T-helper 2 cell treated with Interferon-gamma antibody and Interleukin-4, amounts not matched to agents 5 μg/mL and 100 μg/mL, for 36 hours (primary cell): ENCODE measurements around the gene MTR.

Source experiments
- DNase-seq: peaks from one replicate; pipeline ENCODE4 v3.0.0; 2021; ENCODE audit warnings: low spot score
- H3K27ac Mint-ChIP-seq: one replicate; pipeline ENCODE4 v1.8.0; 2021; ENCODE audit warnings: mild to moderate bottlenecking, mixed read lengths
- H3K27me3 Mint-ChIP-seq: one replicate; pipeline ENCODE4 v1.8.0; 2021; ENCODE audit warnings: low read depth, mixed read lengths
- H3K36me3 Mint-ChIP-seq: one replicate; pipeline ENCODE4 v1.8.0; 2021; ENCODE audit warnings: low read depth, mixed read lengths
- H3K4me1 Mint-ChIP-seq: one replicate; pipeline ENCODE4 v1.8.0; 2021; ENCODE audit warnings: low read depth, mixed read lengths
- H3K4me3 Mint-ChIP-seq: one replicate; pipeline ENCODE4 v1.8.0; 2022; ENCODE audit warnings: mild to moderate bottlenecking, moderate library complexity, mixed read lengths
- H3K9me3 Mint-ChIP-seq: one replicate; pipeline ENCODE4 v1.8.0; 2021; ENCODE audit warnings: mixed read lengths

The MTR gene

DNA sequence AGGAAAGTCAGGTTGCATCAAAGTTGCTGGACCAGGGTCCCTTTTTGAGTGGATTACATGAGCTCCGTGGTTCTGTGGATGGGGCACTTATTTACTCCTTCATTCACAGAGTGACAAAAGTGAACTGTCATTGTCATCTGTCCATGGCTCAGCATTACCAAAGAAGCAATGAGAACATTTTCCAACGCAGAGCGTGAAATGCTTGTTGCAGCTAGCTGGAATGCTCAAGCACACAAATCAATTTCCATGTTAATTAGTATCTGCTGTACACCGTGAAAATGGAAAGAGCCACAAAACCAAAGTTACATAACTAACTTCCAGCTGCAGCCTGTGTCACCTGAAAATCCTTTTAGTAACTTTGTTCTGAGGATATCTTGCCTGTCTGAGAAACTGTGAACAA, 130.3 kb downstream of the MTR start:
- Mint-ChIP-seq H3K9me3 (peaks cover 5% of the 10 kb centered on the region), H3K27ac (no peak overlapping the region), H3K36me3 (no peaks in the 10 kb centered on the region), H3K27me3 (no peaks in the 10 kb centered on the region), H3K4me1 (no peaks in the 10 kb centered on the region), H3K4me3 (no peak overlapping the region)
- DNase-seq = no peak

DNA sequence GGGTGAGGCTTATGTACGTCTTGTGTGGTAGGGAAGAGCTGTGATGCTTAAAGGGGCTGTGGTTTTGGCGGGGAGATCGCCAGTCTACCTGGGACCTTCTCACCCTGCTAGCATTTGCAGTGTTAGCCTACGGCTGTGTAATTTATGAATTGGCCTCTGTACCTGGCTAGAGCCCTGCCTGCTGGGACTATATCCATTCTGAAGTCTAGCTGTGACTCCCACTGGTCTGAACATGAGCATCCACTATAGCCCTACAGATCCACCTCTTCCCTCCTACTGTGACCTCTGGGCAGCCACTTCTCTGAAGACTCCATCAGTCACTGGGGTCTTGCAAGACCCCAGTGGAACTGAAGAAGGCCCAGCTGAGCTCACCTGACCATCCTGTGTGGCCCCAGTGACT, 135.4 kb downstream of the MTR start:
- DNase-seq = no peak
- no peaks in the 10 kb centered on the region for H3K9me3 Mint-ChIP-seq
- H3K4me3 Mint-ChIP-seq = no peak overlapping the region
- H3K27me3 Mint-ChIP-seq = no peaks in the 10 kb centered on the region
- no peak overlapping the region for H3K27ac Mint-ChIP-seq
- H3K4me1 Mint-ChIP-seq = no peaks in the 10 kb centered on the region
- H3K36me3 Mint-ChIP-seq = no peaks in the 10 kb centered on the region

DNA sequence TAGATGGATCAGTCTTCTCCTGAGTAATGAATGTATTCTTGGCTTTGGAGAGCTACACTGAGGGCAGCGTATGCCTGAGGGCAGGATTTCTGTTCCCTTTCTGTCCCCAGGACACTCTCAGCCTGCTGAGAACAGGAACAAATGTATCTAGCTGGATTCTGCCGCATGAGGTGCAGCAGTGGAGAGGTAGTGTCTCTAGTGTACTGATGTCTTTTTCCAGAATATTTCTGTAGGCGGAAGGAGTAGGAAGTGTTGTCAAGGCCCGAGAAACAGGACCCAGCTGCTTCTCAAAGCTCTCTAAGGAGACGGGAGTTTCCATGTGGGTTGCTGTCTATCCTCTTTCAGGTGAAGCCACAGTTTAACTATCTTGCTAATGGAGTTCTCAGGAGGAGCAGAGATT, 143.7 kb downstream of the MTR start:
- no peaks in the 10 kb centered on the region for H3K4me1 Mint-ChIP-seq

GRCh38 chr1:236942431-236942830, 147.3 kb downstream of the MTR start:
- H3K9me3 Mint-ChIP-seq = no peaks in the 10 kb centered on the region
- no peaks in the 10 kb centered on the region for H3K4me1 Mint-ChIP-seq
- no peaks in the 10 kb centered on the region for H3K36me3 Mint-ChIP-seq
- no peak overlapping the region for H3K27ac Mint-ChIP-seq
- no peak overlapping the region for H3K4me3 Mint-ChIP-seq
- no peak for DNase-seq
- H3K27me3 Mint-ChIP-seq = no peaks in the 10 kb centered on the region

More for the DNA sequence above, 143.7 kb downstream of the MTR start:
- DNase-seq = no peak
- Mint-ChIP-seq H3K9me3 (no peaks in the 10 kb centered on the region), H3K36me3 (no peaks in the 10 kb centered on the region), H3K27ac (no peak overlapping the region), H3K4me3 (no peak overlapping the region), H3K27me3 (no peaks in the 10 kb centered on the region)

- H3K4me3 Mint-ChIP-seq = no peak overlapping the region
- H3K9me3 Mint-ChIP-seq = no peaks in the 10 kb centered on the region
- H3K27me3 Mint-ChIP-seq = no peaks in the 10 kb centered on the region
- DNase-seq = no peak
- H3K4me1 Mint-ChIP-seq = no peaks in the 10 kb centered on the region
- no peaks in the 10 kb centered on the region for H3K36me3 Mint-ChIP-seq
- no peak overlapping the region for H3K27ac Mint-ChIP-seq
These were observed 149.5 kb downstream of the MTR start for GRCh38 chr1:236944556-236944955.

DNA sequence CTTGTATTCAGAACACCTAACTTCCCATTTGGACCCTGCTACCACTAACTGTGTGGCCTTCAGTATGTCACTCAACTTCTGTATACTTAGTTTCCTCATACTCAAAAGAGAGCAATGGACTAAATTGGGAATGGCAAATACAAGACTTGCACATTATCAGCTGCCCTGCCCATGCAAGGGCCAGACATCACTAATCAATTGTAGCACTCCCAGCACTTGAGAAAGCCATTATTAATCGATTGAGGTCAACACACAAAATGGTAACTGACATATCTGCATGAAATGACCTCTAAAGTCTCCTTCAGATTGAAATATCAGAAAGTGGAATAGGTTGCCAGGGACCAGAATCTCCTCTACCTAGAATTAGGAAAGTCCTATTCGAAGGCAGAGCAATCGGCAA, 149.9 kb downstream of the MTR start:
- Mint-ChIP-seq H3K4me3 (no peak overlapping the region), H3K9me3 (no peaks in the 10 kb centered on the region), H3K4me1 (no peaks in the 10 kb centered on the region), H3K27me3 (no peaks in the 10 kb centered on the region), H3K27ac (no peak overlapping the region), H3K36me3 (no peaks in the 10 kb centered on the region)
- no peak for DNase-seq

- DNase-seq = no peak
- H3K27ac Mint-ChIP-seq = no peak overlapping the region
- H3K27me3 Mint-ChIP-seq = peaks cover 3% of the 10 kb centered on the region
- no peaks in the 10 kb centered on the region for H3K36me3 Mint-ChIP-seq
- no peaks in the 10 kb centered on the region for H3K4me1 Mint-ChIP-seq
- no peaks in the 10 kb centered on the region for H3K9me3 Mint-ChIP-seq
- H3K4me3 Mint-ChIP-seq = no peak overlapping the region
These were observed 152.7 kb downstream of the MTR start for GRCh38 chr1:236947794-236948193.

GRCh38 chr1:236948381-236948780, 153.3 kb downstream of the MTR start:
- Mint-ChIP-seq H3K4me1 (no peaks in the 10 kb centered on the region), H3K27ac (no peak overlapping the region), H3K36me3 (no peaks in the 10 kb centered on the region), H3K4me3 (no peak overlapping the region), H3K27me3 (peaks cover 3% of the 10 kb centered on the region), H3K9me3 (no peaks in the 10 kb centered on the region)
- no peak for DNase-seq

GRCh38 chr1:236948996-236949395, 153.9 kb downstream of the MTR start:
- no peak overlapping the region for H3K27ac Mint-ChIP-seq
- peaks cover 3% of the 10 kb centered on the region for H3K27me3 Mint-ChIP-seq
- H3K4me3 Mint-ChIP-seq = no peak overlapping the region
- H3K9me3 Mint-ChIP-seq = no peaks in the 10 kb centered on the region
- H3K36me3 Mint-ChIP-seq = no peaks in the 10 kb centered on the region
- no peak for DNase-seq
- H3K4me1 Mint-ChIP-seq = no peaks in the 10 kb centered on the region

DNA sequence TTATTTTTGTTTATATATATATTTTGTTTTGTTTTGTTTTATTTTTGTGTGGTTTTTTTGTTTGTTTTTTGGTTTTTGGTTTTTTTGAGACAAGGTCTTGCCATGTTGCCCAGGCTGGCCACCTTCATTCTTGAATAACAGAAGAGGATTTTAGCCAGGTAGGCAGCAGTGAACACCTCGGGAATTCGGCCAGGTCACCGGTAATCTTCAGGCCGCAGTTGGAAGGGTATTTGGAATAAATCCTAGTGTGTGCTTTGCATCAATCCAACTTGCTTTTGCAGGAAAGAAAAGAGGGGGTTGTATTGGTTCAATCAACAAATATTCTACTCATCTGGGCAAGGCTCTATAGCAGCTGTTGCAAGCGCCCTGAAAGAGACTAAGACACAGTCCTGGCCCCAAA, 155.3 kb downstream of the MTR start:
- Mint-ChIP-seq H3K4me3 (no peak overlapping the region), H3K27ac (no peak overlapping the region), H3K9me3 (no peaks in the 10 kb centered on the region), H3K27me3 (peaks cover 3% of the 10 kb centered on the region), H3K4me1 (no peaks in the 10 kb centered on the region), H3K36me3 (no peaks in the 10 kb centered on the region)
- no peak for DNase-seq

DNA sequence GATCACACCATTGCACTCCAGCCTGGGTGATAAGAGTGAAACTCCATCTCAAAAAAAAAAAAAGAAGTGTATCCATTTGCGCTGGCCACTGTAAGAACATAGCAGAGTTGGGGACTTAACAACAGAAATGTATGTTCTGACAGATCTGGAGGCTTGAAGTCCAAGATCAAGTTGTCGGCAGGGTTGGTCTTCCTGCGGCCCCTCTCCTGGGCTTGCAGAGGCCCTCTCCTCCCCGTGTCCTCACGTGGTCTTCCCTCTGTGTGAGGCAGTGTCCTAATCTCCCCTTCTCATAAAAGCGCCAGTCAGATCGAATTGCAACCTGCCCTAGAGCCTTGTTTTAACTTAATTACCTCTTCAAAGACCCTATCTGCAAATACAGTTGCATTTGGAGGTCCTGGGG, 156.6 kb downstream of the MTR start:
- H3K36me3 Mint-ChIP-seq = no peaks in the 10 kb centered on the region
- no peak overlapping the region for H3K4me3 Mint-ChIP-seq
- H3K27ac Mint-ChIP-seq = no peak overlapping the region
- no peak for DNase-seq
- H3K9me3 Mint-ChIP-seq = no peaks in the 10 kb centered on the region
- peaks cover 3% of the 10 kb centered on the region for H3K27me3 Mint-ChIP-seq
- H3K4me1 Mint-ChIP-seq = no peaks in the 10 kb centered on the region

DNA sequence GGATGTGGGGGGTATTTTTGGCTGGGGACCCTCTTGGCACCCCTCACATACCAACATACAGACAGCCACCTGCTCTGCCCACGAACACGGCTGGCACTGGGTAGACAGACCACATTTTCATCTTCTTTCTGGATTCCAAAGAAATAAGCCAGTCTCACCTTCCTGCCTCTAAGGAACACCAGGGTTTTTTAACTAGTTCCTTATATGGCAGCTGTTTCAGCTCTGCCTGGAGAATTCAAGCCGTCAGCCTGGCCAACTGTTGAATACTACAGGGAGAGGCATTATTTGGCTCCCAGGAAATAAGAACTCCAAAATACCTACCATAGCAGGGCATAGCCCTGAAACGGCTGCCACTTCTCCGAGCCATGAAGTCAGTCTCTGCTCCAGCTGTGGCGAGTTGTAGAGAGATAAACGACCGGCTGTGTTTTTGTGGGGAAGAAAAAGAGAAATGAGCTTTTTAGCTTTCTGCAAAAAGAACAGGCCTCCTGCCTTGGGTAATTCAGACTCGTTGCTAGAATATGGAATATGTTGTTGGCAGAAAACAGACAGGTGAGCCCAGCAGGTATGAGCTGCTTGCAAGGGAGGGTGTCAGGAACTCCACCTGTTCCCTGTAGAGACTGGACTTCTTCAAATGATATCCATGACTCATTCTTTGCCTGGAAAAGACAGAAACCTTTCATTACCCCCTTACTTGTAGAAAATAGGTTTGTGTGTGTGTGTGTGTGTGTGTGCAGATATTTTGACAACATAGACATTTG, 157.3 kb downstream of the MTR start:
- Mint-ChIP-seq H3K4me3 (no peak overlapping the region), H3K36me3 (no peaks in the 10 kb centered on the region), H3K4me1 (no peaks in the 10 kb centered on the region), H3K9me3 (no peaks in the 10 kb centered on the region), H3K27me3 (peaks cover 3% of the 10 kb centered on the region), H3K27ac (no peak overlapping the region)
- no peak for DNase-seq

DNA sequence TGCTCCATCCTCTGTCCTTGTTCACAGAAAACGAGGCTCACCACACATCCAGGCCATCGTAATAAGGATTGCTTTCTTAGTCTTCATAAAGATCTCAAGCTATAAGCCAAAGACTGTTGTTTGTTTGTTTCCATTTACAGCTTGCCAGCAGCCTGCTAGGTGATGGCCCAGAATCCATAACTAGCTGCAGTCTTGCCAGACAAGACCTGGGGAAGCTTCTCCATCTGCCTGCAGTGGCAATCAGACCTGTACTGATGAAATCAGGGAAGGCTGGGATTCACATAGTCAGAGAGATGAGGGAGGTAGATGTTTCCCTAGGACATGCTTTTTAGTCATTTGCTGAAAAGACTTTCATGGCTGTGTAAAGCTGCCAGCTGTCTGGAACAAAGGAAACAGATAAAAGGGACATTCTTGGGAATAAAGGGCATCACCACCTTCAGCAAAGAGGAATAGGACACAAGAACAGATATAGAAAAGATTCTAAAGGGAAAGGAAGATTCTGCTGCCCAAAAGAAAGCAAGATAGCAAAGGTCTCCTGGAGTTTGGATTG, 158.1 kb downstream of the MTR start:
- Mint-ChIP-seq H3K4me3 (no peak overlapping the region), H3K27me3 (peaks cover 3% of the 10 kb centered on the region), H3K4me1 (no peaks in the 10 kb centered on the region), H3K9me3 (no peaks in the 10 kb centered on the region), H3K36me3 (no peaks in the 10 kb centered on the region), H3K27ac (no peak overlapping the region)
- no peak for DNase-seq
